GM21360 (cell line): Measurements from ENCODE around the gene CNN3.

Experiments
- ATAC-seq: cut with Tn5 transposase; IDR thresholded peaks from one replicate; pipeline ENCODE4 v1.9.1; 2021; ENCODE audit warnings: mild to moderate bottlenecking, moderate library complexity; ENCODE audit not compliant: unreplicated experiment

Gene CNN3

DNA sequence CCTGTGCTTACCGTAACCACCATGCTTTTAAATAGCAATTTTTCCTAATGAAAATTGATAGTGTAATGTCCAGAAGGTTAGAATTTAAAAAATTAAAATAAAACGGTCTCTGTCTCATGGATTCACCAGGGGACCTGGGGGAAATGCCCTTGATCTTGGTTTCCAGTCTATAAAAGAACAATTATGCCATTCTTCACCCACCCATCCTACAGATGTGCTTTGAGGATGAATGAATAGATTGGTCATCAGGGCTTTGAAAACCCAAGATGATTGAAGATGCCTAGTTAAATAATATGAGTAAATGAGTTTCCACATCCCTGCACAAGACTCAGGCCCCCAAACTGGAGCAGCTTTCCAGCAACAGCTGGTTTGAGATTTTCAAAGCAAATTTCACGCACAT is 38.7 kb downstream of the CNN3 start:
- no peak for ATAC-seq

DNA sequence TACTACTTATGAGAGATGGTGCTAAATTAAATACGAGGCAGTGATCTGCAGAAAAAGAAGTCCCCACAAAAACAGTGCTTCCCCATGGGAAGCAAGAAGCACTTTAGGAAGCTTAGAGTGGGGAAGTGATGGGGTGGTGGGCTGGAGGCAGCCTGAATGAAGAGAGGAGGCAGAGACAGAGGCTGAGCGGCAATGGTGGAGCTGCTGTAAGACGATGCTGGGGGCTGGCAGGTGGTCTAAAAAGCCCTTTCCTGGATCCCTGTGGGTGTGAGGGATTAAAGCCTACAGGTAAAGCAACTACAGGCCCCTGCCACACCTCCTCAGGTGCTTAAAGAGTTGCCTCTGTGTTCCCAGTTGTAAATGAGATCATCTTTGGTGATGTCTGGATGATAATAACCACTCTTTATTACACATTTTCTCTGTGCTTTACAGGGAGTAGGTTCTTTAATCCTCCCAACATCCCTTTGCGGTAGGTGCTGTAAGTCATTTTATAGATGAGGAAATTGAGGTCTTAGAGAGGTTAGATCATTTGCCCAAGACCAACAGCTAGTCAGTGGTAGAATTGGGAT is 39.2 kb downstream of the CNN3 start:
- ATAC-seq = no peak

DNA sequence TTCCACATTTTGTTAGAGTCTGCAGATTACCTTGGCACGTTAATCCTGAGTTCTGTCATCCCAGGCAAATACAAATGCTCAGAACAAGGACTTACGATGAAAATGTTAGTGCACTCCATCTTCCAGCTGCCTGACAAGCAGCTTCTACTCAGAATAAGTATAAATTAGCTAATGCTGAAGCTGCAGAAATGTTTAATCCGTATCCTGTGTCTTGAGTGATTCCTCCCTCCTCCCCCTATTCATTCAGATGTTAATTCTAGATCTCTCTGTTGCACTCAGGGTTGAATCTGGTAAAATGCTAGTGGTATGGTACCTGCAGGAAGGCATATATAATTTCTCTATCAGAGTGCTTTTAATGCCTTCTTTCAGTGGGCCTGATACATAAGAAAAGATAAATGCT is 39.8 kb downstream of the CNN3 start:
- ATAC-seq = no peak

DNA sequence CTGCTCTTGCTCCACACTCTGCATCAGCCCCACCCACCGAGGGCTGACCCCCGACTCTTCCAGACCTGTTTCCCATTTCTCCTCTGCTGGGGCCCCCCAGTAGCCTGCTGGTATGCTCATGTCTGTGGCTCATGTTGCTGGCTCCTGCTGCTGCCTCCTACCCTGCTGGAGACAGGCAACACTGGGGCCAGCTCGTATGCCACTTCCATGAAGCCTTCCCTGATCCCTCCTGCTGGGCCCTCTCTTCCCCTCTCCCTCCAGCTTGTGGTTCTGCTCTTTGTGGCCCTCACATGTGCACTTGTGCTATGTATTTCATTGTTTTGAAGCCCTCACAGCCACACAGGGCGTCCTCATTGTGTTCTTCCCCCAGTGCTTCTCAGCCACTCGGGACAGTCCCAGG is 40.5 kb downstream of the CNN3 start:
- ATAC-seq = no peak

DNA sequence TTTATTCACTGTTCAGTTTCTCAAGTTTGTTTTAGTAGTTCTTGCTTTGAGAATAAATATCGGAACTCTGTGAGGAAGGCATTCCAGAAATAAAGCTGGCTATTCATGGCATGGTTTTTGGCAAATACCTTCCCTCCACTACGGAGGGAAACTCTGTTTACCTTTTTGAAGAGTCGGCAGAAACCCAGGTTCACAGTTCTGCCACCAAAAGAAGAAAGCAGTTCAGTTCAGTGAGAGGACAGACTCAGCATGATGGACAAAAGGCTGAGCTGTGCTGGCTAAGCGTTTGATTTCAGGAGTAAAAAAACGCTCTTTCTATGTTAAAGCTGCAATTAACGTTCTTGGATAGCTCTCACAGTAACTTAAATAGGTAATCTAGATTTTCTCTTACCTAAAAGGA is 42.4 kb downstream of the CNN3 start:
- ATAC-seq = no peak

DNA sequence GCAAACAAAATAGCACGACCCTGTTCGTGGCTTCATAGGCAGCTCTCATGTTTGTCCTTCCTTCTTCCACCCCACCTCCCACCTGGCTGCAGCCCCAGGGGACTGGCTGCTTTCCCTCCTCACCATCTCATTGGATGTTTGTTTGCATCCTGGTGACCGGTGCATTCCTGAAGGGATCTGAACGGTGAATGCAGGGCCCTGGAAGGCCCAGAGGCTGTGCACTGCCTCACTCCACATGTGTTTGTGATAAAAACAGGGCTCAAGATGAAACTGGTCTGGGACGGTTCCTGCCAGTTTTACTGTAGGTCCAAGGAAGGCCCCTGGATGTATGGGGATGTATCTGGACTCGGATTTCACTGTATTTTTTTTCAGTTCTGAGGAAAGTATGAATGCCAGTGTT is 42.8 kb downstream of the CNN3 start:
- no peak for ATAC-seq

DNA sequence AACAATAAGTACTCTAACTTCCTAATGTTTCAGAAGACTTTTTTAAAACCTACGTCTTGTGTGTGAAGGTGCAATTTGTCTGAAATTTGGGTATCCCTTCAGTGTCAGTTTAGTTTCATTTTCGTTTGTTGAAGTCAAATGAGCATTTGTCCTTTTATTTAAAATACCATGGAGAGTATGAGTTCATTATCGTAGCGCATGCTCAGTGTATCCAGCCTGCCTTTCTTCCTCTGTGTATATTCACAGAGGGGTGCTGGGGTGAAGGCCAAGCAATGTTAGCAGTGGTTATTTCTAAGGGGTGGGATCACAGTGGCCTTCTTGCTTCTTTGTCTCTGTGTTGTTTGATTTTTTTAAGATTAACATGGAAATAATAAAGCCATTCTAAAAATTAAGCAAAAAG is 43.2 kb downstream of the CNN3 start:
- ATAC-seq = peak; percentile 51

DNA sequence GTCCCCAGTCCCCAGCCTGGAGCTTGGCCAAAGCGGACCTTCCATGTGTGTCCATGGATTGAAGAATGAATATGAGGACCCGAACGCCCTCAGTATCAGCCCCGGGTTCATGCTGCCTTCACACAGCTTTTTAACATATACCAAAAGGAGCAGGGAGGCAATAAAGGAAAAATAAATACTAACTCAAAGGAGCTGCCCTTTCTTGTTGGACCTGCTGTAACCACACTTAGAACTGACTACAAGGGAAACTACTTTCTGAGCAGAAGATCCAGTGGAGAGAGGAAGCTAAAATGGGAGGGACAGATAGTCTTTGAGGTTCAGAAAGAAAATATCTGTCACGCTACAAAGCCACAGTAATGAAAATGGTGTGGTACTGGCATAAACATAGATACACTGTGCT is 48.6 kb downstream of the CNN3 start:
- no peak for ATAC-seq

DNA sequence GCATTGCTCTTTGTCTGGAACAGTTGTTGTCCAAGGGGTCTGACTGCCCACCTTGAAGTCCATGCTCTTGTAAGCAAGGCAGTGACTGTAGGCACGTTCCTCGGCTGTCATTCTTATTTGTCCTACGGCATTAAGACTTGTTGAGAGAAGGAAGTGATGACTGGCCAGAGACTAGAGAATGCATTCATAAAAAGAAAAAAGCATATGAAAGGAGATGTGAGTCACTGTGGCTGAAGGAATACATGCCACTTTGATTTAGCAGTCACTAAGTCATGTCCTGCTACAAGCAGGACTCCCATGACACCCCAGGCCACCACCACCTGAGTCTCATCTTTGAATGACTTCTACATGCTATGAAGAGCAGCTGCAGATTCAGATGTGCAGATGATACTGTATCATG is 50.5 kb downstream of the CNN3 start:
- ATAC-seq = no peak

DNA sequence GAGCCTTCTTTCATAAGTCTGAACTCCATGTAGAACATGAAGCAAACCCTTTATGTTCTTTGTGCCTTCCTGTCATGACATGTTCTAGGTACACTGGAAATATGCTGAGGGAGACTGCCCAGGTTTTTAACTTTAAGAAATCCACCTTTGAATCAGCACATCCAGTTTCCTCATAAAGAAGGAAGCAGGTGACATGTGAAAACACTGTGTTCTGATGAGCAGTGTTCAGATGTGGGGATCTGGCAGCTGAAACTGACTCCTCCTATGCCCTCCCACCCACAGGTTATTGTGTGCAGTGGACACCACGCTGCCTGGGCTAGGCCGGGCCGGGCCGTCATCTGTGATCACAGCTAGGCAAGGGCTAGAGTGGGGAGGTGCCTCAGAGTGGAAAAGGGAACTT is 51.1 kb downstream of the CNN3 start:
- ATAC-seq = no peak

DNA sequence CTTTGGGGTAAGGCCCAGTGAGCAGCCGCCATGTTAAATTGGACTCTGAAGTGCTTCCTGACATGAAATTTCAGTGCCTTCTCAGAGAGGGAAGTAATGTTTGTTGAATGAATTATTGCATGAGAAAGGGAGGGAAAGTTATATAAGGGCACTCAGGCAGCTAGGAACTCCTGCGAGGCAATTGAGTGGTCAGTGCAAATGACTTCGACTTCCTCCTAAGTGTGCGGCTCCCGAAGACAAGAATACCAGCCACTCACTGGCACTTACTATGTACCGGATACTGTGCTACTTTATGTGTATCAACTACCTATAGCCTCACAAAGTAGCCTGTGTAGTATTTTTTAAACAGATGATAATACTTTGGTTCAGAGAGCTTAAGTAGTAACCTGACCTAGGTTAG is 52.5 kb downstream of the CNN3 start:
- no peak for ATAC-seq

DNA sequence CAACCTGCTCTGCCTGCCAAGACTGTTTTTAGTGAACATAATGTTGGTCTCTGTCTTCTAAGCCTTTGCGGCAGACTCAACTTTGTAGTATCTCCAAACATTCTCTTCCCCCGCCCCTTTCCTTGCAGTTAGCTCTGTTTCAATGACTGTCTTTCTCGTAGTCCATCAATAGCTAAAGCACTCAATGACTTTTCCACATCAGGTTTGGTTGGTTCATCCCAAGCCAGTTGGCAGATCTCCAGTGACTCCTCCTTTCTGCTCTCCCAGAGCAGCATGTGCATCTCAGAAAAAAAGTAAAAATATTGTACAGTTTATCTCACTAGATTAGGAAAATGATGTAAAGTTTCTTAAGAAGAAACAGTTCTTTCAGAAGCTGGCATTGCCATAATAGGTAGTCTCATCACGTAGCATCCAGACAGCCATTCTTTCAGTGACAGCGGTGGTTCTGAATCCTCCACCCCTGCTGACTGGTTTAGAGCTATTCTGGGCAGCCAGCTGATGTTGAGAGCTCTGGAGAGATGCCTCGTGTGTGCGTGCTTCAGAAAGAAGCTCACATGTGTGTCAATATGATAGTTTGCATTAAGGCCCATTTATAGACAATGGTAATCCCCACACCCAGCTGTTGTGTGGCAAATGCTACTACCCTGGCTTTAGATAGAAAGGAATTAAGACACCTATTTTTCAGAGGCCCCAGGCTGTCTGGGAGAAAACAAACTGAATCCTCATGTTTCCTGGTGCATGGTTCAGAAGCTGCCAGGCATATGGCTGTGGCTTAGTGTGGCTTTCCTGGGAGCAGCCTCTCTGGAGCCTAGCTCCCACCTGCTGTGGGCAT is 53.2 kb downstream of the CNN3 start:
- peak; percentile 49 for ATAC-seq

DNA sequence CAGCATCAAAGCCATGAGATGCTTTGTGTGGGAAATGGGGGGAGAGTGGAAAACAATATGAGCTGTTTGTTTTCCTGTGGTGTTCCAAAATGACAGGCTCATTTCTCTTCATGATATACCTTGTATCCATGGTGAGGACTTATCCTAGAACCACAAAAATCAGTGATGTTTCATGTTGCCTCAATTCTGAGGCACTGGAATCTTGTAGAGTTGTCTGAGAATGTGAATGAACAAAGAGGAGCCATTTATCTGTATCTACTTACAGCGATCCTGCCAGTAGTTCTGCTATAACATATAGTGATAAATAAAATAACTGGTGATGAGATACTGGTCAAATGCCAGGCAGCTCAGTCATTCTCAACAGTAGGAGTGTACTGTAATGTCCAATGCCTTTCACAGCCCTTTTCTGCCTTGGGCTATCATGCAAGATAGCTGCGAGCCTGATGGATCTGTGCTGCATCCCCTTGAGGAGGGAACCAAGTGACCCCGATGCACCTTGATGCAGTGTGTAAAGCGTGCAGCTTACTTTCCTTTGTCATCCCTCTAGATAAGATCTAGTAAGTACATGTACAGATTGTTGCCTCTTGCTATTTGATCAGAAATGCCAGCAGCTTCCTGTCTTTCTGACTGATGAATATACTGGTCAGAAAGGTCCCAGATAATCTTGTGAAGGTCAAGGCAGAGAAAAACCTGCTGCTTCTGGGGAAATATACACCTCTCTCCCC is 54.0 kb downstream of the CNN3 start:
- ATAC-seq = no peak

DNA sequence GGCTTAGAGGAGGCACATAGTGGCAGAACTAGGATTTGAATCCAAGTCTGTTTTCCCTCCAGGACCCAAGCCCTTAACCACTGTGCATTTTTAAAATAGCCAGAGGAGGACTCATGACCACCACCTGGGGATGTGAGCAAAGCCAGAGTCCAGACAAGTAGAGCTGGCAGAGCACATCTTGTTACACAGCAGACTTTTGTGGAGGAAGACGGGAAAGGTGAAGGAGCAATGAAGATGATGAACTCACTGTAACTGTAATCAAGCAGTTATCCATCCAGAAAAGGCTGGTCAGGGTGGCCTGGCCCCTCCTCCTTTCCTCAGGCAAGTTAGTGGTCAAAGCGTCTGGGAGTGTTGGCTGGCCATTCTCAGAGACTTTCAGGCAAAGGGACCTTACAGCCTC is 55.9 kb downstream of the CNN3 start:
- ATAC-seq = no peak

DNA sequence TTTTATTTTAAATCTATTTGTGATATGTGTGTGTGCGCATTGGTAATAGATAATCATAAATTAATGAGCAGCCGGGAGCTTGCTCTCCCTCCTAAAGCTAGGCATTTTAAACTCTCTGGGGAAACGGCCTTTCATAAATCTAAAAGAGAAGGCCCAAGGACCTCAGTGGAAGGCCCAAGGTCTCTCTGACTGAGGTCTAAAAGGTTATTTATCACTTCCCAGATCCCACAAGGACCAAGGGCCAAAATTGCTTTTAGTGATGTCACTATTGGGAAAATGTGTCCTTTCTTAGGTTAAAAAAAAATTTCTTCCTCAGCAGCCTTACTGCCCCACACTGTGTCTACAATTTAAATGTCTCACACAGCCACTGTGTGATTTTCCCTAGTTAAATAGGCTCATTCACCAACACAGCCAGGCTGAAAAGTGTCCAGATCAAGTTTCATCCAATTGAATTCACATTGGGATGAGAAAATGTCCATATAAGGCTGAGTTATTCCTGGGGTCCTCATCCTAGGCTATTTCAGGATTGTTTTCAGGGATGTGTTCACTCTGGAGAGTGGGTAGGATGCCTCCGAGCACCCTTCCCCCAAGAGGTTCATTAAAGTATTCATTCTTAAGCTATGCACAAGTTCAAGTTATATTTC is 60.6 kb downstream of the CNN3 start:
- no peak for ATAC-seq

DNA sequence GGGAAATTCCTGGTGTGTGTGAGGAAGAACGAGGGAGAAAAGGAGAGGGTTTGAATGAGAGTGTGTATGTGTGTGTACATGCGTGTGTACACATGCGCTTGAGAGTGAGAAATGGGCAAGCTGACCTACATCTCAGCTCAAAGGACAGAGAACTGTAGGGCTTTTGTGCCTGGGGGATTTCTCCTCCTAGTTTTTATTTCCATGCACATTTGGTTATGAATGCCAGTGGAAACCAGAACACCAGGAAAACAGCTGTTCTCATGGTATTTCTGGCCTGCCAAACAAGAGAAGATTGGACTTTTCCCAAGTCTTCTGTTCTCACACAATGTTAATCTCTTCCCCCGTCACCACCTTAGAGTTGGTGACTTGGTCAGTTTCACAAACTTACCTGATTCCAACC is 61.5 kb downstream of the CNN3 start:
- no peak for ATAC-seq

DNA sequence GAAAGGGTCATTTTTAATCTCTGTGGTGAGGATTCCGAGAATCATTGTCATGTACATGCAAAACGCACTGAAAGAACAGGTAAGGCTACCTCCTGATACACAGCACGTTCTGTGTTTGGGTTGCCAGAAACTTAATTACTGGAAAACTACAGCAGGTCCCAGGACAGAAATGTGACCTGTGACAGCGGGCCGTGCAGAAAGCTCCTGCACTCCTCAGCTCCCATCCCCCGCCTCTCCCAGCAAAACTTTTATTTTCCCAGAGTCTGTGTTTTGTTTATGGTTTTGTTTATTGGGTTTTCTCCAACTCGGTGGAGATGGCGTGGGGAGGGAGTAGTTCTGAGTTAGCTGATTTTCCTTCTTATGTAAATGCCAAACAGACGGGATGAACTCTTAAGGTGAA is 62.1 kb downstream of the CNN3 start:
- ATAC-seq = no peak

DNA sequence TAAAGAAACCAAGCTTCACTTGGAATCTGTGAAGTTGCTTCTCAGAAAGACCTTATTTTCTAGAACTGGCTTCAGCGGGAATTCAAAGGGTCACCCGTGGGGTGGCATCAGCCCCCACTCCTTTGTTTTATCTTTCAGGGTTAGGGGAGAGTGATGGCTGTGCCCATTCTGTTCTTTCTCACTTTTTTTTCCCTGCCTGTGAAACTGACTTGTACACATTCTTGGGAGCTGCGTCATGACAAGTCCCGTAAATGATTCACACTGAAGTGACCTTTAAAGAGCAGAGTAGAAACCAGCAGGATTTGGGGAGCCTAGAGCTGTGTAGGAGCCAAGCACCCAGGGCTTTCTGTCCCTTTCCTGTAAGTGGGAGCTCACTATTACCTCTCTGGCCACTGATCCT is 63.0 kb downstream of the CNN3 start:
- no peak for ATAC-seq

DNA sequence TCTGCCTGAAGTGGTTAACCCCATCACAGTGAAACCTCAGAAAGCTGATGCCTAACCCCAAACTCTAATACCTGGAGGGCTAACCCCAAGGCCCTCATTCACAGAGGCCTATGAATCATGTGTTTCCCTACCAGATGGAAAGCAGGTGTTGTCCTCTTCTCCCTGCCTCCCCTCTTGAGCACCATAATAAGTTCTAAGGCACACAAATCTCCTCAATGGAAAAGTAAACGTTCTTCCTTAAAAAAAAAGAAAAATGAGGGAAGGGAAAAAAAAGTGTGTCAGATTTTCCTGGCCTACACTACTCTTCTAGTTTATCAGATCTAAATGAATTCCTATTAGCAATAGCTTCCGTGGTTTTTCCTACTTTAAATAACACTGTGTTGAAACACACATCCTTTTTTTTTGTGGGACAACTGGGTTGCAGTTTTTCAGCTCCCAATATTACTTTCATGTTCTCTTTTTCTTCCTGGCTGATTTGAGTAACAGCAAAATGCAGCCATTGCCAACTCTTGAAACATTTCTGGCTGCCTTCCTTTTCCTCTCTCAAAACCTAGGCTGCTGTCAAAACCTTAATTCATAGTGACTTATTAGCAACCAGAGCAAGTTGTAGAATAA is 63.5 kb downstream of the CNN3 start:
- ATAC-seq = no peak

DNA sequence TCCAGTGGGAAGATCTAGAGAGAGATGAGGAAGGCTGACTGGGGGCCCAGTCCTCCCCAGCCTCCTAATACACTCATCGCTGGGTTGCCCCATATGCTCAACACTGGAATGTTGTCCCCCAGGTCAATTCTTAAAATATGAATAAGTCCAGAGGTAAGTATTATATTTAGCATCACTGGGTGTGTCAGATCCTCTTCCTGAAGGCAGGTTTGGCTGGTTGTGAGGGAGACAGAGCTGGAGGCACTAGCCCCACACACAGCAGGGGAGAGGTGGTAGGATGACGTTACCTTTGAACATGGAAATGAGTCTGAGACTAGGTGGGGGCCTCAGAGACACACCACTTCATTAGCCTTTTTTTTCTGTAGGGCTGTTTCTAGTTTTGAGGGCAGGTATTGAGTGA is 64.2 kb downstream of the CNN3 start:
- ATAC-seq = no peak

DNA sequence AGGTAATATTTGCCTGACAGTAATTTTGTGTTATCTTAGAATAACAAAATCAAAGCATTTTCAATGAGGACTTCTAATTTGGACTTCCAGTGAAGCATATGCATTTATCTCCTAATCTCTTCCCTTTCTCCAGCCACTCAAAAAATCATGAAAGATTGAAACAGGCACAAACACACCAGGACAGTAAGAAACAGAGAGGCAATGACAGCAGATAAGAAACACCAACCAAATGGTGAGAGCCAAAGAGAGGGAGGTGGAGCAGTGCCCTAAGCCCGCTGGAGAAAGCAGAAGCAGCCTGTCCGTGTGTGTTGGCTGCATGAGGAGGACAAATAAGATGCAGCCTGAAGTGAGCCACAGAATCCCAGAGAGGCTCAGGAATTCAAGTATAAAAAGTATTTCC is 67.7 kb downstream of the CNN3 start:
- no peak for ATAC-seq
